HCT116 (cell line): Measurements from ENCODE around the gene ADAT3. TPM values are rescaled to one million over a fixed set of nuclear protein-coding genes. Genes with fewer than 3 reads are reported as not detected.

Source experiments
- ATAC-seq: fragments of 200-7000 bp; cut with Tn5 transposase; 2 replicates; pipeline ENCODE4 v1.9.1; 2020; ENCODE audit warnings: mild to moderate bottlenecking, moderate library complexity
- BruUV-seq: library from RNA; stranded (reverse); fragments of 400-500 nt; replicated peaks from 2 replicates; lab custom pipeline; 2021; lab: Mats Ljungman, UMichigan
- CTCF ChIA-PET: fragments of 300-600 bp; sonication (Branson Sonifier 250); formaldehyde crosslinking; loops from one replicate; lab custom pipeline; 2021; ENCODE audit warnings: antibody characterized with exemption; lab: Charles Lee
- POLR2A ChIA-PET: fragments of 300-600, 350-600 bp; sonication (Branson Sonifier 250); formaldehyde crosslinking; loops from one replicate; lab custom pipeline; 2021; ENCODE audit warnings: antibody characterized with exemption; lab: Charles Lee
- RAD21 ChIA-PET, 2 experiments: fragments of 300-600 bp; sonication (Branson Sonifier 250); formaldehyde crosslinking; loops; one replicate each; lab custom pipeline; 2023; ENCODE audit warnings: low total read pairs in 2 of 2; ENCODE audit not compliant: uncharacterized antibody in 2 of 2, unreplicated experiment in 2 of 2, low non-redundant PET in 1 of 2; lab: Charles Lee
- DNase-seq: peaks from one replicate; pipeline ENCODE4 v3.0.0-alpha.2; 2010; ENCODE audit warnings: low read depth, low spot score
- H2AFZ ChIP-seq: fragments of 200-600 bp; shearing (Covaris generic), sonication (generic); 2 replicates; pipeline ENCODE4 v1.6.1; 2017; ENCODE audit warnings: low read depth, mixed run types, mixed read lengths, antibody characterized with exemption, low read length; ENCODE audit not compliant: poor library complexity, severe bottlenecking
- H3K27ac ChIP-seq: 2 replicates; pipeline ENCODE4 v1.5.1; 2012; ENCODE audit warnings: low read depth, low read length
- H3K27me3 ChIP-seq: fragments of 200-600 bp; sonication (generic); 2 replicates; pipeline ENCODE4 v1.6.1; 2016; ENCODE audit warnings: mixed run types, low read length, mixed read lengths; ENCODE audit not compliant: insufficient read depth
- H3K36me3 ChIP-seq, 2 experiments: fragments of 200-500 bp in 1 of 2; fragments of 200-600 bp in 1 of 2; sonication (Bioruptor generic) in 1 of 2; sonication (generic) in 1 of 2; 2 replicates each; pipeline versions ENCODE4 v1.5.1 to v1.6.1; 2014 to 2016; ENCODE audit warnings: low read length in 2 of 2, inconsistent platforms in 1 of 2, mixed read lengths in 1 of 2, mixed run types in 1 of 2; ENCODE audit not compliant: insufficient read depth in 2 of 2, control insufficient read depth in 1 of 2
- H3K4me1 ChIP-seq, 2 experiments: fragments of 200-600 bp in 1 of 2; sonication (generic) in 1 of 2; 2 replicates each; pipeline versions ENCODE4 v1.5.1 to v1.6.1; 2012 to 2017; ENCODE audit warnings: low read length in 2 of 2, inconsistent platforms in 1 of 2, mild to moderate bottlenecking in 1 of 2, mixed read lengths in 1 of 2, mixed run types in 1 of 2, moderate library complexity in 1 of 2; ENCODE audit not compliant: insufficient read depth in 2 of 2, control insufficient read depth in 1 of 2
- H3K4me2 ChIP-seq: fragments of 200-600 bp; sonication (generic); 2 replicates; pipeline ENCODE4 v1.6.1; 2017; ENCODE audit warnings: mixed run types, low read length, mixed read lengths
- H3K4me3 ChIP-seq, 2 experiments: fragments of 200-600 bp in 1 of 2; sonication (generic) in 1 of 2; replicated peaks in 1 of 2; 2 replicates each; pipeline ENCODE4 v1.5.1; 2011 to 2016; ENCODE audit warnings: low read length in 2 of 2, control low read depth in 1 of 2, low read depth in 1 of 2, mild to moderate bottlenecking in 1 of 2, mixed read lengths in 1 of 2, mixed run types in 1 of 2
- H3K79me2 ChIP-seq: fragments of 200-600 bp; sonication (generic); 2 replicates; pipeline ENCODE4 v1.6.1; 2017; ENCODE audit warnings: mild to moderate bottlenecking, mixed run types, low read length, moderate library complexity, mixed read lengths; ENCODE audit not compliant: insufficient read depth
- H3K9ac ChIP-seq: fragments of 200-600 bp; sonication (generic); 2 replicates; pipeline ENCODE4 v1.6.1; 2016; ENCODE audit warnings: low read length, mixed read lengths
- H3K9me2 ChIP-seq: fragments of 200-600 bp; sonication (generic), shearing (Covaris generic); 2 replicates; pipeline ENCODE4 v1.6.1; 2017; ENCODE audit warnings: mixed run types, mild to moderate bottlenecking, moderate library complexity; ENCODE audit not compliant: insufficient read depth
- H3K9me3 ChIP-seq, 2 experiments: fragments of 200-500 bp in 1 of 2; fragments of 200-600 bp in 1 of 2; sonication (Bioruptor generic) in 1 of 2; sonication (generic) in 1 of 2; 2 replicates each; pipeline ENCODE4 v1.6.1; 2014 to 2017; ENCODE audit warnings: low read length in 2 of 2, mixed read lengths in 2 of 2, inconsistent platforms in 1 of 2, low read depth in 1 of 2, mild to moderate bottlenecking in 1 of 2, mixed run types in 1 of 2, moderate library complexity in 1 of 2; ENCODE audit not compliant: control insufficient read depth in 1 of 2, insufficient read depth in 1 of 2
- H4K20me1 ChIP-seq: fragments of 200-600 bp; sonication (generic), shearing (Covaris generic); 2 replicates; pipeline ENCODE4 v1.6.1; 2017; ENCODE audit warnings: mixed run types, mild to moderate bottlenecking, moderate library complexity; ENCODE audit not compliant: insufficient read depth
- JUND ChIP-seq: IDR thresholded peaks from 2 replicates; pipeline ENCODE4 v1.6.1; 2012
- TCF7L2 ChIP-seq: IDR thresholded peaks from 2 replicates; pipeline ENCODE4 v1.7.0; 2011; ENCODE audit warnings: borderline replicate concordance, inconsistent platforms; ENCODE audit not compliant: insufficient read depth, insufficient read length; ENCODE audit errors: extremely low read depth
- ZNF274 ChIP-seq: fragments of 200-500 bp; sonication (Bioruptor generic); IDR thresholded peaks from 2 replicates; pipeline ENCODE4 v1.6.1; 2014; ENCODE audit warnings: mild to moderate bottlenecking, low read depth, low read length, inconsistent platforms
- intact Hi-C: fragments of 100-400 bp; cut with micrococcal nuclease; formaldehyde crosslinking; loops from 2 replicates; pipeline ENCODE4 v1.10.0; 2022
- total RNA-seq: library from RNA; stranded (reverse); gene quantifications from one replicate; pipeline ENCODE4 v1.2.1, GENCODE V29; 2021; ENCODE audit not compliant: unreplicated experiment
- TF ChIP-seq, protein P1 (sequence below): IDR thresholded peaks from 2 replicates; pipeline ENCODE4 v1.6.1; 2012; ENCODE audit warnings: low read depth
- TF ChIP-seq, protein P2 (sequence below), 3 experiments: fragments of 200-600 bp in 1 of 3; sonication (generic) in 1 of 3; IDR thresholded peaks in 2 of 3; conservative IDR thresholded peaks in 1 of 3; 2 replicates each; pipeline ENCODE4 v1.5.1; 2012 to 2017; ENCODE audit warnings: low read depth in 2 of 3, low read length in 2 of 3, antibody characterized with exemption in 1 of 3, borderline replicate concordance in 1 of 3, control low read depth in 1 of 3, mild to moderate bottlenecking in 1 of 3, mixed read lengths in 1 of 3, mixed run types in 1 of 3, moderate library complexity in 1 of 3; ENCODE audit not compliant: insufficient read depth in 1 of 3

Gene ADAT3
- total RNA-seq, 1 experiment from 2014 or later = 15.9 TPM

DNA sequence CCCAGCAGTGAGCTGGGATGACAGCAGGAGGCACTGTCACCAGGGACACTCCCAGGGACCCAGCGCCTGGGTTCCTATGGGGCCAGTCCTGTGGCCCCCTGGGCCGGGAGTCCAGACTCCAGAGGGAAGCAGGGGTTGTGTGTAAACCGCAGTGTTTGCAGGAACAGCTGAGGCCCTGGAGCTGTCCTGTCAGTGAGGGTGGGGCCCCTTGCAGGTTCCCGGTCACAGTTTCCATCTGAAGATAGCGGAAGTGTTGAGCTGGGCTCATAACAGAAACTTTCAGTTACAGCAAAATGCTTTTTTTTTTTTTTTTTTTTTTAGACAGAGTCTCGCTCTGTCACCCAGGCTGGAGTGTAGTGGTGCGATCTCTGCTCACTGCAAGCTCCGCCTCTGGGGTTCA is 18.1 kb downstream of the ADAT3 start:
- no peak overlapping the region for H2AFZ ChIP-seq
- H3K9ac ChIP-seq = no peak overlapping the region
- ATAC-seq (no peak), DNase-seq (no peak)
- ChIA-PET CTCF (no interaction called here), RAD21 (no interaction called here), POLR2A (no interaction called here)
- no peak overlapping the region for H3K27ac ChIP-seq
- intact Hi-C loops = no loop called here
- peaks cover 6 to 11% of the 10 kb centered on the region in 2 experiments; a peak in 3 of 4 replicates for H3K36me3 ChIP-seq
- H3K4me1 ChIP-seq = no peaks in the 10 kb centered on the region
- H4K20me1 ChIP-seq = no peaks in the 10 kb centered on the region
- TF ChIP-seq, protein P1, sequence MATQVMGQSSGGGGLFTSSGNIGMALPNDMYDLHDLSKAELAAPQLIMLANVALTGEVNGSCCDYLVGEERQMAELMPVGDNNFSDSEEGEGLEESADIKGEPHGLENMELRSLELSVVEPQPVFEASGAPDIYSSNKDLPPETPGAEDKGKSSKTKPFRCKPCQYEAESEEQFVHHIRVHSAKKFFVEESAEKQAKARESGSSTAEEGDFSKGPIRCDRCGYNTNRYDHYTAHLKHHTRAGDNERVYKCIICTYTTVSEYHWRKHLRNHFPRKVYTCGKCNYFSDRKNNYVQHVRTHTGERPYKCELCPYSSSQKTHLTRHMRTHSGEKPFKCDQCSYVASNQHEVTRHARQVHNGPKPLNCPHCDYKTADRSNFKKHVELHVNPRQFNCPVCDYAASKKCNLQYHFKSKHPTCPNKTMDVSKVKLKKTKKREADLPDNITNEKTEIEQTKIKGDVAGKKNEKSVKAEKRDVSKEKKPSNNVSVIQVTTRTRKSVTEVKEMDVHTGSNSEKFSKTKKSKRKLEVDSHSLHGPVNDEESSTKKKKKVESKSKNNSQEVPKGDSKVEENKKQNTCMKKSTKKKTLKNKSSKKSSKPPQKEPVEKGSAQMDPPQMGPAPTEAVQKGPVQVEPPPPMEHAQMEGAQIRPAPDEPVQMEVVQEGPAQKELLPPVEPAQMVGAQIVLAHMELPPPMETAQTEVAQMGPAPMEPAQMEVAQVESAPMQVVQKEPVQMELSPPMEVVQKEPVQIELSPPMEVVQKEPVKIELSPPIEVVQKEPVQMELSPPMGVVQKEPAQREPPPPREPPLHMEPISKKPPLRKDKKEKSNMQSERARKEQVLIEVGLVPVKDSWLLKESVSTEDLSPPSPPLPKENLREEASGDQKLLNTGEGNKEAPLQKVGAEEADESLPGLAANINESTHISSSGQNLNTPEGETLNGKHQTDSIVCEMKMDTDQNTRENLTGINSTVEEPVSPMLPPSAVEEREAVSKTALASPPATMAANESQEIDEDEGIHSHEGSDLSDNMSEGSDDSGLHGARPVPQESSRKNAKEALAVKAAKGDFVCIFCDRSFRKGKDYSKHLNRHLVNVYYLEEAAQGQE = no peak
- TF ChIP-seq TCF7L2 = no peak
- TF ChIP-seq ZNF274 = no peak
- TF ChIP-seq, all 23 proteins: peak for 0
- no peaks in the 10 kb centered on the region for H3K9me2 ChIP-seq
- BruUV-seq = no TSS peak
- no peaks in the 10 kb centered on the region for H3K9me3 ChIP-seq
- H3K27me3 ChIP-seq = no peaks in the 10 kb centered on the region
- H3K4me2 ChIP-seq = no peak overlapping the region
- no peak overlapping the region for H3K4me3 ChIP-seq
- H3K79me2 ChIP-seq = no peaks in the 10 kb centered on the region

DNA sequence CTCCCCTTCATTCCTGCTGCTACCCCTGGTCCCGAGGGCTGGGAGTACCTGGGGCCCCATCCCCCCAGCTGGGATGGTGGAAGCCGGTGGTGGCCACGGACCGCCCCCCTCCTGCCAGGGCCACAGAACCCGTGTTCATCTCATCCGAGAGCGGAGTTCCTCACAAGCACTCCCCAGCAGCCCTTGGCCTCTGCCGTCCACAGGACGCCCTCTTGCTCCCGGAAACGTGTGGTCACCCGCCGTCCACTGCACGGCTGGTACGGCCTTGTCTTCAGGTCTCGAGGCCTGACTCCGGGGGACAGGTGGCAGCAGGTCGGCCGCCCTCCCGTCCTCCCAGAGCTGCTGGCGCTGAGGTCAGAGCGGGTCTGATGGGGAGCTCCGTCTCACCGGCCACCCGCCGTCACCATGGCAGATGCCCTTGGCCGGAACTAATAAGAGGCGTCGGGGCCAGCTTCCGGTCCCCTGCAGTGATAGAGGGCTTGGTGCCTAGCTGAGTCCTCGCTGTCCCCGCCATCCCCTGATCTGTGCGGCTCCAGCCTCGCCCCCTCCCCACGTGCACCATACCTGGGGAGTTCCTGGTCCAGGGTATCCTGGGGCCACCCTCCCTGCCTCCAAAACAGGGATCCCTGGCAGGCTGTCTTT is 19.2 kb downstream of the ADAT3 start:
- Histone ChIP-seq H3K9me2 (no peaks in the 10 kb centered on the region), H4K20me1 (no peaks in the 10 kb centered on the region), H3K9me3 (no peaks in the 10 kb centered on the region), H3K27me3 (no peaks in the 10 kb centered on the region), H3K36me3 (peaks cover 0 to 5% of the 10 kb centered on the region in 2 experiments; a peak in 2 of 4 replicates), H3K27ac (no peak overlapping the region), H3K4me2 (no peak overlapping the region), H3K4me1 (peaks cover 0 to 5% of the 10 kb centered on the region in 2 experiments; a peak in 2 of 4 replicates), H3K4me3 (no peak overlapping the region), H2AFZ (no peak overlapping the region), H3K9ac (no peak overlapping the region), H3K79me2 (no peaks in the 10 kb centered on the region)
- TF ChIP-seq JUND = no peak
- TF ChIP-seq, protein P2, sequence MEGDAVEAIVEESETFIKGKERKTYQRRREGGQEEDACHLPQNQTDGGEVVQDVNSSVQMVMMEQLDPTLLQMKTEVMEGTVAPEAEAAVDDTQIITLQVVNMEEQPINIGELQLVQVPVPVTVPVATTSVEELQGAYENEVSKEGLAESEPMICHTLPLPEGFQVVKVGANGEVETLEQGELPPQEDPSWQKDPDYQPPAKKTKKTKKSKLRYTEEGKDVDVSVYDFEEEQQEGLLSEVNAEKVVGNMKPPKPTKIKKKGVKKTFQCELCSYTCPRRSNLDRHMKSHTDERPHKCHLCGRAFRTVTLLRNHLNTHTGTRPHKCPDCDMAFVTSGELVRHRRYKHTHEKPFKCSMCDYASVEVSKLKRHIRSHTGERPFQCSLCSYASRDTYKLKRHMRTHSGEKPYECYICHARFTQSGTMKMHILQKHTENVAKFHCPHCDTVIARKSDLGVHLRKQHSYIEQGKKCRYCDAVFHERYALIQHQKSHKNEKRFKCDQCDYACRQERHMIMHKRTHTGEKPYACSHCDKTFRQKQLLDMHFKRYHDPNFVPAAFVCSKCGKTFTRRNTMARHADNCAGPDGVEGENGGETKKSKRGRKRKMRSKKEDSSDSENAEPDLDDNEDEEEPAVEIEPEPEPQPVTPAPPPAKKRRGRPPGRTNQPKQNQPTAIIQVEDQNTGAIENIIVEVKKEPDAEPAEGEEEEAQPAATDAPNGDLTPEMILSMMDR (IDR thresholded peaks at IDR 0.05 in 2 of 3, conservative IDR thresholded peaks at IDR 0.05 in 1 of 3; ENCODE audit: borderline replicate concordance in 1 of 3, insufficient read depth in 1 of 3, low read depth in 2 of 3, low read length in 2 of 3) = no peak
- POLR2A ChIA-PET = no interaction called here
- no TSS peak for BruUV-seq
- CTCF ChIA-PET = no interaction called here
- no peak for ATAC-seq
- intact Hi-C loops = no loop called here
- RAD21 ChIA-PET = no interaction called here
- DNase-seq = no peak
